Keratinocyte (primary cell): ENCODE measurements around the gene UBAP1.

Experiments
- CTCF ChIP-seq, 3 experiments: IDR thresholded peaks in 1 of 3; conservative IDR thresholded peaks in 1 of 3; optimal IDR thresholded peaks in 1 of 3; 2 replicates in 2 of 3; 3 replicates in 1 of 3; pipeline versions ENCODE3 to v1.5.1; 2011; ENCODE audit warnings: low read length in 3 of 3, mild to moderate bottlenecking in 3 of 3, moderate library complexity in 2 of 3, control low read depth in 1 of 3, inconsistent platforms in 1 of 3; ENCODE audit not compliant: insufficient read depth in 2 of 3; ENCODE audit errors: extremely low read depth in 1 of 3
- EZH2 ChIP-seq: IDR thresholded peaks from one replicate; pipeline ENCODE4 v1.6.1; 2012; ENCODE audit warnings: inconsistent platforms, mild to moderate bottlenecking, low read length, moderate library complexity

GRCh38 chr9:34170237-34170991 lies 8.4 kb upstream of the UBAP1 start:
- TF ChIP-seq CTCF (optimal IDR thresholded peaks at IDR 0.05 in 1 of 3, IDR thresholded peaks at IDR 0.05 in 1 of 3, conservative IDR thresholded peaks at IDR 0.05 in 1 of 3; ENCODE audit: extremely low read depth in 1 of 3, insufficient read depth in 2 of 3, low read length in 3 of 3) (no peak), EZH2 (no peak)
